Cardiac septum (tissue), 1 donor: Measurements from ENCODE around the gene MAPKAPK2. TPM values are rescaled to one million over a fixed set of nuclear protein-coding genes. Genes with fewer than 3 reads are reported as not detected.
"Not testable (repeated sequence)": the region's sequence is repeated elsewhere in the genome, so short reads cannot be mapped to it uniquely, and the experiment has no call there.

Source experiments
- DNase-seq: peaks from one replicate; pipeline ENCODE4 v3.0.0-alpha.2; 2020; ENCODE audit warnings: low spot score
- intact Hi-C: fragments of 100-400 bp; cut with DNase I; formaldehyde crosslinking; loops from one replicate; pipeline ENCODE4 v1.14.0; 2022
- total RNA-seq: library from RNA; stranded (reverse); fragmentation: NEBNext Ultra II Directional; extraction: Animal tissue kit (Norgen Biotek cat#: 25700); gene quantifications from one replicate; pipeline ENCODE4 v1.2.1, GENCODE V29; 2021
- donor health status: DM: no; HTN: no; CAD: no.

The MAPKAPK2 gene
- total RNA-seq, 1 donor from 2014 or later = 242 TPM

- intact Hi-C loops = no loop called here
- DNase-seq = no peak
These were observed 75.9 kb downstream of the MAPKAPK2 start for GRCh38 chr1:206760590-206760989.

DNA sequence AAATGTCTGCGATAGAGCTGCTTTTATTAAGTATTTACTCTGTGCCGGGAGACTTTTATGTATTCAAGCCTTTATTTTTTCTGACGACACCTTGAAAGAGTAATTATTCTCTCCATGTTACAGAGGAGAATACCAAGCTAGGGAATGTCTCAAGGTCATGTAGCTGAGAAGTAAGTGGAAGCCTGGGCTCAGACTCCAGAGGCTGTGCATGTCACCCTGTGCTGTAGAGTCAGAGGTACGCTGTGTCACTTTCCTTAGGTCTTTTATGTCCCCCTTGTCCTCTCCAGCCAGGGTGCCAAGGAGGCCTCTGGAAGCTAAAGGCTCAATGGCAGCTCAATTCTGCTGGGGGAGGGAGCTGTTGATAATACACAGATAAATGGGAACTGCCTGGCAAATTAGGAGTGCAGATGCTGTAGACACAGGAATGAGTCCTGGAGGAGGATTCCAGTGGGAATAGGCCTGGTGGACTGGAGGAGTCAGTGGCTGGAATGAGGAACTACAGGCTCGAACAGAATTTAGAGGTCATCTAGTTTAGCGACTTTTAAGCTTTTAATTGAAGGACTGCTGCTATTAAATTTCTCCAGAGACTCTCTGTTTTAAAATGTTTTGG is 76.6 kb downstream of the MAPKAPK2 start:
- DNase-seq = no peak
- intact Hi-C loops = no loop called here

DNA sequence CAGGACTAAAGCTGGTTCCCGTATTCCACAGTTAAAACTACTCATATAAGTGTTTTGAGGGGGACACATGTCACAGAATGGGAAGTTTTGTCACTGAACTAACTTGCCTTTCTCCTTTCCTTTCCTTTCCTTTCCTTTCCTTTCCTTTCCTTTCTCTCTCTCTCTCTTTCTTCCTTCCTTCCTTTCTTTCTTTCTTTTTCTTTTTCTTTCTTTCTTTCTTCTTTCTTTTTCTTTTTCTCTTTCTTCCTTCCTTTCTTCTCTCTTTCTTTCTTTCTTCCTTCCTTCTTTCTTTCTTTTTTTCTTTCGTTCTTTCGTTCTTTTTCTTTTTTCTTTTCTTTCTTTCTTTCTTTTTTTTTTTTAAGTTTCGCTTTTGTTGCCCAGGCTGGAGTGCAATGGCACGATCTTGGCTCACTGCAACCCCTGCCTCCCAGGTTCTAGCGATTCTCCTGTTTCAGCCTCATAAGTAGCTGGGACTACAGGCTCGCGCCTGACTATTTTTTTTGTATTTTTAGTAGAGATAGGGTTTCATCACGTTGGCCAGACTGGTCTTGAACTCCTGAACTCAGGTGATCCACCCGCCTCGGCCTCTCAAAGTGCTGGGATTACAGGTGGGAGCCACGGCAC is 78.1 kb downstream of the MAPKAPK2 start:
- intact Hi-C loops, DNase-seq: not testable (repeated sequence)

- DNase-seq, intact Hi-C loops: not testable (repeated sequence)
These were observed 81.1 kb downstream of the MAPKAPK2 start for GRCh38 chr1:206765771-206766170.

DNA sequence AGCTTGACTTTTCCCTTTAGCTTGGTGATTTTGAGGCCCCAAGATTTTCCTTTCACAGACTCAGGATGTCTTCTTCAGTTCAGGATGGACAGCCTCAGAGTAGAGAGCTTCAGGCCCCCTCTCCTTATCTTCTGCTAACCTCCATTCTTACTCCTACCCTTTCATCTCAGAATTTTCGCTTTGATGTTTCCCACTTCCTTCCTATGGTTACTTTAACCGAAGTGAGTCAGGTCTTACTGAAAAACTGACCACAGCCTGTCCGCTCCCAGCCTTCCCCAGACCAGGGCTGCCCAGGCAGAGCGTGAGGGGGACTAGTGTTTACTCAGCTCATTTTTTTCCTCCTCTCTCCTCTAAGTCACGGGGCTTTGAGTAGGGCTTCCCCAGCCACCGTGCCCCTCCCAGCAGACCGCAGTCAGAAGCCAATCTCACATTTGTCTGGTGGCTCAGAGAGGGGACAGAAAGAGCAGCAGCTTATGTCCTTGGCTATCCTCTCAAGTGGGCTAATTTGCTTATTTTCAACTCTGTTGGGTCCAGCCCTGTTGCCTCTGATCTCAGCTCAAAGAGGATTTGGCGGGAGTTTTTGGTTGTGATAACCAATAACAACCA is 81.6 kb downstream of the MAPKAPK2 start:
- no peak for DNase-seq

DNA sequence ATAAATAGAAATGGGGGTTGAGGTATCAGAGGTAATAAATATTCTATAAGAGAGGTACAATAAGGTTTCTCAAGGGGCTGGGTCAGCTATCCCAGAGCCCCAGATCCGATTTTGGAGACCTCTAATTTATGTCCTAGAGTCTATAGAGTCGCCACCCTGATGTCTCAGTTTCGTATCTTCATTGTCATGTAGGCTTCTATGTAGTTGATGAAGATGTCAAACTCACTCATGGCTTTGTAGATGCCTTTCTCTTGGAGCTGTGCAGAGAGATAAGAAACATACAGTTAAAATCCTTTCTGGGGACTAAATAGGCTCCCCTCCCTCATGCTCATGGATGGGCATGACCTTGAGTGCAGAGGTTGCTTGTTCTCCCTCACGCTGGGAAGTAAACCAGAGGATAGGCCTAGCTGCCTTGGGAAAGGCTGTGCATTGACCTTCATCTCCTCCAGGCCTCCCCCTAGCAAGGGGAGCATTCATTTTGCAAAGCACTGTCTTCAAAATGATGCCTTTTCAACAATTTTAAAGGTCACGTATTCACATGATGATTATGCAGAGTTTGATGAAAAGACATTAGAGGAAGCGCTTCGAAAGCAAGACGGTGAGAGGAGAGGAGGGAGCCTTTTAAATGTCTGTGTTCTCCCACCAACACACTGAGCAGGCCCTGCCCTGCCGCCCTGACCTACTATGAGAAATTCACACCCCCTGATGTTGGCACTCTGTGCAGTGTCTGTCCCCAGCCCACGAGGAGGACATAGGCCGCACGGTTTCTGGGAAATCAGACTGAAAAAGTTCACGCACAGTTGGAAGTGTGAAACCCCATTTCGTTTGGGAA is 84.0 kb downstream of the MAPKAPK2 start:
- intact Hi-C loops = no loop called here
- no peak for DNase-seq

More for the DNA sequence above, 81.6 kb downstream of the MAPKAPK2 start:
- intact Hi-C loops = no loop called here

GRCh38 chr1:206769304-206769731 is 84.6 kb downstream of the MAPKAPK2 start:
- intact Hi-C loops = no loop called here
- DNase-seq = no peak

GRCh38 chr1:206770531-206771337 is 86.0 kb downstream of the MAPKAPK2 start, which contains the start of gene IL19:
Gene IL19, plus strand, starts transcription at chr1:206770773. Its CDS starts 65,890 bp downstream, at chr1:206836663.
- no peak for DNase-seq
- intact Hi-C loops = no loop called here

DNA sequence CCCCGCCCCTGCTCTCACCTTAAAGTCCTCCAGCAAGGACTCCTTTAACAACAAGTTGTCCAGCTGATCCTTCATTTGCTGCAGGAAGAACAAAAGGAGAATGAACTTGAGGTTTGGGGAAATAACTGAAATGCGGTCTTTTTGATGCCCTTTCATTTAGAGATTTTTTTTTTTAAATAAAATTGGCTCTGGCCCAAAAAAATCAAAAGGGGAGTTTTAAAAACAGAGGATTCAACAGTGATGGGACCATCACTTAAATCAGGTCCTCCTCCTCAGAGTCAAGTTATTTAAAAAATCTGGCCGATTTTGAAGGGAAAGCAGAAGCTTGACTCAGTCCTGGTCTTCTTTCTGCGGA is 86.6 kb downstream of the MAPKAPK2 start:
- intact Hi-C loops = no loop called here
- DNase-seq = no peak

DNA sequence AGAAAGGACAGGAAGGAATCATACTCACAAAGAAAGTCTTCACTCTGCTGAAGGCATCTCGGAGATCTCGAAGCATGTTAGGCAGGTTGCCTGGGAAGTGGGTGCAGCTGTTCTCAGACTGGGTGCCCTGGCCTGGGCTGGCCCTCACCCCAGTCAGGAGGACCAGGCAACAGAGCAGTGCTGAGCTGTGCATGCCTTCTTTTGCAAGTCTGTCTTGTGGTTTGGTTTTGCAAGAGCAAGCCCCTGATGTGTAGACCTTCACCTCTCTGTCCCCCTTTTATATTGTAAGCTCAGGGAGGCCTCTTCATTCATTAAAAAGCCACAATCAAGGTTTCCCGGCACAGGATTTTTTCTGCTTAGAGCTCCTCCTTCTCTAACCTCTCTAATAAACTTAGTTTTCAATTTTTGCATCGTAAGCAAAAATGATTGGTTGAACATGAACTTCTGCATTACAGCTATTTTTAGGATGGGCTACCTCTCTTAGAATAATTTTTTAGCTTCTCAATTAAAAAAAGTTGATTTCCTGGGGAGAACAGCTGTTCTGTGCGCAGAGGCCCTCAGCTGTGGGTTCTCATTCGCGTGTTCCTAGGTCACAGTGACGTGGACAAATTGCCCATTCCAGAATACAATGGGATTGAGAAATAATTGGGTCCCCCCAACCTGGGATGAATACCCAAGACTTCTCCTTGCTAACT is 87.7 kb downstream of the MAPKAPK2 start, which contains the start of gene IL10:
TSS of gene IL10 (minus strand) at position 252 of the 695 bp plus-strand sequence. CDS start at position 193, 59 bp downstream.
- no peak for DNase-seq
- intact Hi-C loops = no loop called here

GRCh38 chr1:206774093-206774492 is 89.4 kb downstream of the MAPKAPK2 start:
- intact Hi-C loops = no loop called here
- no peak for DNase-seq

DNA sequence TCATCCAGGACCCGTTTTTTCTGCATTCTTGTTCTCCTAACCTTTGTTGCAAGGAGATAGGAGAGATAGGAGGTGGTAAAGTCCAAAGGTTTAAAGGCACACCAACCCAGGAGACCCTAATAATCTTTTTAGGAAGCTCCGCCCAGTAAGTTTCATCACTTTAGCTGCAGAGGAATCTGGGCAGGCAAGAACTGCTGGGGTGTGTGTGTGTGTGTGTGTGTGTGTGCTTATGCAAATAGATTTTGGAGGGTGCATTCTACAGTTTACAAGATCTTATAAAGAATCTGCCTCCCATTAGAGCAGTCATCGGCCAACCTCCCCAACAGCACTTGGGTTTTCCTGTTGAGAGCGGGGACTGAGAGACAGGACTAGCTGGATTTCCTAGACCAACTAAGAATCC is 91.5 kb downstream of the MAPKAPK2 start:
- no peak for DNase-seq
- intact Hi-C loops = no loop called here

DNA sequence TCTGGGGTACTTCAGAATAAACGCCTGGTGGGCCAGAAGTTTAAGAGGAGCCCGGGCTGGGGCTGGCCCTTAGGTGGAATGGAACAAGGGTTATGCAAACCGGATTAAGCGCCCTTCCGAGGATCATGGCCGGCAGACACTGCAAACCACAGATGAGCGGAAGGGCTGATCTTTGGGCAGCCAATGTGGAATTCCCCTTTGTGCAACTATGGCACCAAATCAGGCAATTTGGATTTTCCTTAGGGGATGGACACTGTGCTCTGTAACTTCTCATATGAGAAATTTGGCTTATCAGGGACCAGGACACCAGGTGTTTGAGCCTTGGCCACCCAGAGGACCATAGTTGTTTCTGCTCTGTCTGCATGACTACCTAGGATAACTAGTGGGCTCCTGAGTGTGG is 93.3 kb downstream of the MAPKAPK2 start:
- DNase-seq = no peak
- intact Hi-C loops = no loop called here

DNA sequence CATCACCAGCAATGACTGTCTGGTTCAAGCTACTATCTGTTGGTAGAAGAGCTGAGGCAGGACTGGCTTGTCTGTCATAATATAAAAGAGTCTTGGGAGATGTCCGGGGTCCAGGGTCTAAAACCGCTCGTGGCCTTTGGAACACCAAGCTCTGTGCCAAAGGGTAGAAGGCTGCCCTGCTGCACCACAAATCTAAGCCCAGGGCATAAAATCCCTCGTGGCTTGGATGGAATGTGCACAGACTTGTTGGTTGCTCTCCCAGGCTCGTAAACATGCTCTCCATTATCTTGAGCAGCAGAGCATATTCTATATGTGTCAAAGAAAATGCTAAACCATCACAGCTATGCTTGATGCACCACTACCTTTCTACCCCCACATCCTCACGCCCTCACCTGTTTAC is 94.2 kb downstream of the MAPKAPK2 start:
- intact Hi-C loops, DNase-seq: not testable (repeated sequence)

- intact Hi-C loops = no loop called here
These were observed 94.9 kb downstream of the MAPKAPK2 start for GRCh38 chr1:206779638-206780037.

GRCh38 chr1:206782448-206782847 is 97.7 kb downstream of the MAPKAPK2 start:
- intact Hi-C loops = no loop called here
- DNase-seq = no peak

More at GRCh38 chr1:206779638-206780037, 94.9 kb downstream of the MAPKAPK2 start:
- DNase-seq = no peak

- intact Hi-C loops = no loop called here
- DNase-seq = no peak
These were observed 98.8 kb downstream of the MAPKAPK2 start for GRCh38 chr1:206783506-206783905.
